IgD-negative memory B cell (primary cell): ENCODE data around the gene NOL4L. TPM values are rescaled to one million over a fixed set of nuclear protein-coding genes. Genes with fewer than 3 reads are reported as not detected.

Experiments used
- H3K27ac Mint-ChIP-seq, 3 donors: one replicate each; pipeline ENCODE4 v1.8.0; 2020 to 2022; ENCODE audit warnings: mild to moderate bottlenecking in 3 of 3, mixed read lengths in 3 of 3, moderate library complexity in 1 of 3
- H3K27me3 Mint-ChIP-seq: one replicate; pipeline ENCODE4 v1.8.0; 2021; ENCODE audit warnings: mixed read lengths
- H3K36me3 Mint-ChIP-seq: one replicate; pipeline ENCODE4 v1.8.0; 2020; ENCODE audit warnings: mild to moderate bottlenecking, mixed read lengths
- H3K4me1 Mint-ChIP-seq, 3 donors: one replicate each; pipeline ENCODE4 v1.8.0; 2020 to 2022; ENCODE audit warnings: mixed read lengths in 3 of 3, mild to moderate bottlenecking in 1 of 3
- H3K4me3 Mint-ChIP-seq, 4 donors: one replicate each; pipeline ENCODE4 v1.8.0; 2020 to 2022; ENCODE audit warnings: mild to moderate bottlenecking in 4 of 4, mixed read lengths in 4 of 4, moderate library complexity in 3 of 4
- H3K9me3 Mint-ChIP-seq, 3 donors: one replicate each; pipeline ENCODE4 v1.8.0; 2020 to 2021; ENCODE audit warnings: mixed read lengths in 3 of 3, mild to moderate bottlenecking in 1 of 3
- polyA plus RNA-seq: library from polyadenylated mRNA; unstranded; fragments of 300-500 nt; fragmentation: Illumina TruSeq; gene quantifications from one replicate; pipeline ENCODE4 v1.2.3, GENCODE V29; 2021

The NOL4L gene
- polyA plus RNA-seq, 1 donor from 2014 or later: 7.3 TPM

DNA sequence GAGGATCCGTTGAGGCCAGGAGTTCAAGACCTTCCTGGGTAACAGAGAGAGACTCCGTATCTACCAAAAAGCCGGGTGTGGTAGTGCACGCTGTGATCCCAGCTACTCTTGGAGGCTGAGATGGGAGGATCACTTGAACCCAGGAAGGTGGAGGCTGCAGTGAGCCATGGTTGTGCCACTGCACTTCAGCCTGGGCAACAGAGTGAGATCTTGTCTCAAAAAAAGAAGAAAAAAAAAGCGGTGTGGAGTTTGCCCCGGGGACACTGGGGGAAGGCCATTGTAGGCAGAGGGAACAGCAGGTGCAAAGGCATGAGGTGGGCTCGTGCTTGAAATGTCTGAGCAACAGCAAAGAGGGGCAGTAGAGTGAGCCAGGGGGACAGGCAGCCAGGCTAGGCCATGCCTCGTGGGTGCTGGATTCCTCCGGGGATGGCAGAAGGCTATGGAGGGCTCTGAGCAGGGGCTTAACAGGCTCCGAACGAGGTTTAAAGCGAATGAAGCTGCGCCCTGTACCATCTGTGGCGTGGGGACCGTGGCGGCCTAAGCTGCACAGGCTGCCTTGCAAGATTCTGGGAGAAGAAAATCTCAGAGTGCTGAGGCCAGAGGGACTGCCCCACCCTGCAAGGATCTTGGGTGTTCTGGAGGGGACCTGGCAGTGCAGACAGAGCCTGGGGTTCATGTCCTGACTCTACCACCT lies 36.9 kb upstream of the NOL4L start:
- Mint-ChIP-seq H3K27ac (peak overlapping the region in 1 of 3 donors; percentile 74), H3K4me1 (peaks cover 0 to 6% (median 0%) of the 10 kb centered on the region in 3 donors), H3K4me3 (no peak overlapping the region), H3K27me3 (peaks cover 5% of the 10 kb centered on the region), H3K36me3 (no peaks in the 10 kb centered on the region), H3K9me3 (no peaks in the 10 kb centered on the region)

DNA sequence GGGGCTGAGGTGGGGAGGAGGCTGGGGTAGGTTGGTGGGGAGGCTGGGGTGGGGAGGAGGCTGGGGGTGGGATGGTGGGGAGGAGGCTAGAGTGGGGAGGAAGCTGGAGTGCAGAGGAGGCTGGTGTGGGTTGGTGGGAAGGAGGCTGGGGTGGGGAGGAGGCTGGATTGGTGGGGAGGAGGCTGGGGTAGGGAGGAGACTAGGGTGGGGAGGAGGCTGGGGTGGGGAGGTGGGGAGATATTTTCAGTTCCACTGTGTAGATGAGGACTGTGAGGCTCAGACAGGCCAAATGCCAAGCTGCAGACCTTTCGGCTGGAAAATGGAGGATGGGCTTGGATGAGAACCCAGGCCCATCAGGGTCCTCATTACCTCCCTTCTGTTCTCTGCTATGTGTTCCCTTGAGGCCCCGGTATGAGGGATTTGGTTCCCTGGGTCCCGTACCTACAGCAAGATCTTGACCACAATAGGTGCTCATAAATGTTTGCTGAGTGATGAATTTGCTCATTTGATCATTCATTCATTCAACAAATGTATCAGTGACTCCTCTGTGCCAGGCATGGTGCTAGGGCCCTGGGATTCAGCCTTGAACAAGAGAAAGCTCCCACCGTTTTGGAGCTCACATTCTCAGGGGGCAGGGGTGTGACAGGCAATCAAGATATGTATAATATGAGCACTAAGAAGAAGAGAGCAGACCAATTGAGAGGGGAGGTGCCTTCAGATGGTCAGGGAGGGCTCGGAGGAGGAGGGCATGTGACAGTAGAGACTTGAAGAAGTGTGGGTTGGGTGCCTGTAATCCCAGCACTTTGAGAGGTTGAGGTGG lies 36.1 kb upstream of the NOL4L start:
- Mint-ChIP-seq H3K27me3 (peaks cover 5% of the 10 kb centered on the region), H3K4me3 (no peak overlapping the region), H3K27ac (peak overlapping the region in 1 of 3 donors; percentile 74), H3K9me3 (no peaks in the 10 kb centered on the region), H3K36me3 (no peaks in the 10 kb centered on the region), H3K4me1 (peaks cover 0 to 6% (median 0%) of the 10 kb centered on the region in 3 donors)

DNA sequence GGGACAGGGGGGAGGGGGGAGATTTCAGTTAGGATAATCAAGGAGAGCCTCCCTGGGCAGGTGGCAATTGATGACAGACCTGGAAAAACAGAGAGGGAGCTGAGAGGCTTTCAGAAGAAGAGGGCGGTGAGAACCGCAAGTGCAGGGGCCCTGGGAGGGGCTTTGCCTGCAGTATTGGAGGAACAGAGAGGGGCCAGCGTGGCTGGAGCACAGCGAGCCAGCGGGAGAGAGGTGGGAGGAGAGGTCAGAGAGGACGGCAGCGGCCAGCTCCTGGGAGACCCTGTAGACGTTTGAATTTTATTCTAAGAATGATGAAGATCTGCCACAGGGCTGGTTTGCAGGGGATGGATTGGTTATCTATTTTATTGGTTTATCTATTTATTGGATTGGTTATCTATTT lies 34.5 kb upstream of the NOL4L start:
- H3K27ac Mint-ChIP-seq: no peak overlapping the region
- H3K4me3 Mint-ChIP-seq: peak overlapping the region in 1 of 4 donors; percentile 34
- peaks cover 0 to 6% (median 0%) of the 10 kb centered on the region in 3 donors for H3K4me1 Mint-ChIP-seq
- no peaks in the 10 kb centered on the region for H3K9me3 Mint-ChIP-seq
- peaks cover 4% of the 10 kb centered on the region for H3K27me3 Mint-ChIP-seq
- H3K36me3 Mint-ChIP-seq: no peaks in the 10 kb centered on the region

DNA sequence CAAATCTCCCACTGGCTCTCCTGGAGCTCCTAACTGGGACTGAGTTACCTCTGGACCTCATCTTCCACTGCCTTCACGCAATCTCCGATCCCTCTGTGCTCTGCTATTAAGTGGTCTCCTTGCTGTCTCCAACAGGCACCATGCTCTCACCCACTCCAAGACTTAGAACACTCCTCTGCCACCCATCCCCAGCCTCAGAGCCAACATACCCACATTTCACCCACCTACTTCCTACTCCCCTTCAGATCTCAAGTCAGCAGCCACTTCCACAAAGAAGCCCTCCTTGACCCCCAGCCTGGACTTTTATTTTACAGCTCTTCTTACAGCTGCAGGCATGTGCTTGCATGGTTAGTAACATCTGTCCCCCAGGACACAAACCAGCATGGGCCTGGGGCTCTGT lies 29.6 kb upstream of the NOL4L start:
- H3K4me1 Mint-ChIP-seq: peaks cover 0 to 2% (median 2%) of the 10 kb centered on the region in 3 donors
- peaks cover 0 to 2% (median 0%) of the 10 kb centered on the region in 3 donors for H3K9me3 Mint-ChIP-seq
- H3K27ac Mint-ChIP-seq: no peak overlapping the region
- H3K27me3 Mint-ChIP-seq: peaks cover 13% of the 10 kb centered on the region
- peak overlapping the region in 1 of 4 donors; percentile 52 for H3K4me3 Mint-ChIP-seq
- no peaks in the 10 kb centered on the region for H3K36me3 Mint-ChIP-seq

DNA sequence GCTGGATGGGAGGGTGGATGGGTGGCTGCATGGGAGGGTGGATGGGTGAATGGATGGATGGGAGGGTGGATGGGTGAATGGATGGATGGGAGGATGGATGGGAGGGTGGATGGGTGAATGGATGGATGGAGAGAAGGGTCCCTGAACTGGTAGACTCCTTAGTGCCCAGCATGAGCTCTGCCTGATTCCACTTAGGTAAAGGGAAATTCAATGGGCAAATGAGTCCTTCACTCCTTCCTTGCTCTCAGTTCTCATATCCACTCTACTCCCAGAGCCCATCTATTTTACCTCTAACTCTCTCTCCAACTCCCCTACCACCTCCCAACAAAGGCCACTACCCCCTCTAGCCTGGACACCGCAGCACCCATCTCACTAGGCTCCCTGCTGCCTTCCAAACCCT lies 29.2 kb upstream of the NOL4L start:
- peaks cover 14% of the 10 kb centered on the region for H3K27me3 Mint-ChIP-seq
- no peaks in the 10 kb centered on the region for H3K36me3 Mint-ChIP-seq
- peaks cover 0 to 2% (median 0%) of the 10 kb centered on the region in 3 donors for H3K9me3 Mint-ChIP-seq
- H3K4me1 Mint-ChIP-seq: peaks cover 0 to 2% (median 2%) of the 10 kb centered on the region in 3 donors
- H3K4me3 Mint-ChIP-seq: no peak overlapping the region
- no peak overlapping the region for H3K27ac Mint-ChIP-seq

DNA sequence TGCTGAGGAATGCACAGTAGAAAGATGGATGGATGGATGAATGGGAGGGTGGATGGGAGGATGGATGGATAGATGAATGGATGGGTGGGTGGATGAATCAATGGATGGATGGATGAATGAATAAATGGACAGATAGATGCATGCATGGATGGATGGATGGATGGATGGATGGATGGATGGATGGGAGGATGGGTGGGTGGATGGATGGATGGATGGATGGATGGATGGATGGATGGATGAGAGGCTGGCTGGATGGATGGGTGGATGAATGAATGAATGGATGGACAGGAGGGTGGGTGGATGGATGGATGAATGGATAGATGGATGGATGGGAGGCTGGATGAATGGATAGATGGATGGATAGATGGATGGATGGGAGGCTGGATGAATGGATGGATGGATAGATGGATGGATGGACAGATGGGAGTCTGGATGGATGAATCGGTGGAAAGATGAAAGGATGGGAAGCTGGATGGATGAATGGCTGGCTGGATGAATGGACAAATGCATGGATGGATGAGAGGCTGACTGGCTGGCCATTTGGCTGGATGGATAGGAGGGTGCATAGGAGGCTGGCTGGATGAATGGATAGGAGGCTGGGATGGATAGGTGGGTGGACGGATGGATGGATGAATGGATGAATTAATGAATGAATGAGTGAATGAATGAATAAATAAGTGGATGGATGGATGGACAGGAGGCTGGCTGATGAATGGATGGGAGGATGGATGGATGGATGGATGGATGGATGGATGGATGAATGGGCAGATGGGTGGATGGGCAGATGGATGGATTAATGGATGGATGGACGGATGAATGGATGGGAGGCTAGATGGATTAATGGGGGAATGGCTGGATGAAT lies 28.3 kb upstream of the NOL4L start:
- Mint-ChIP-seq H3K9me3 (peaks cover 0 to 2% (median 0%) of the 10 kb centered on the region in 3 donors), H3K4me3 (peak overlapping the region in 1 of 4 donors; percentile 35), H3K27ac (no peak overlapping the region)

DNA sequence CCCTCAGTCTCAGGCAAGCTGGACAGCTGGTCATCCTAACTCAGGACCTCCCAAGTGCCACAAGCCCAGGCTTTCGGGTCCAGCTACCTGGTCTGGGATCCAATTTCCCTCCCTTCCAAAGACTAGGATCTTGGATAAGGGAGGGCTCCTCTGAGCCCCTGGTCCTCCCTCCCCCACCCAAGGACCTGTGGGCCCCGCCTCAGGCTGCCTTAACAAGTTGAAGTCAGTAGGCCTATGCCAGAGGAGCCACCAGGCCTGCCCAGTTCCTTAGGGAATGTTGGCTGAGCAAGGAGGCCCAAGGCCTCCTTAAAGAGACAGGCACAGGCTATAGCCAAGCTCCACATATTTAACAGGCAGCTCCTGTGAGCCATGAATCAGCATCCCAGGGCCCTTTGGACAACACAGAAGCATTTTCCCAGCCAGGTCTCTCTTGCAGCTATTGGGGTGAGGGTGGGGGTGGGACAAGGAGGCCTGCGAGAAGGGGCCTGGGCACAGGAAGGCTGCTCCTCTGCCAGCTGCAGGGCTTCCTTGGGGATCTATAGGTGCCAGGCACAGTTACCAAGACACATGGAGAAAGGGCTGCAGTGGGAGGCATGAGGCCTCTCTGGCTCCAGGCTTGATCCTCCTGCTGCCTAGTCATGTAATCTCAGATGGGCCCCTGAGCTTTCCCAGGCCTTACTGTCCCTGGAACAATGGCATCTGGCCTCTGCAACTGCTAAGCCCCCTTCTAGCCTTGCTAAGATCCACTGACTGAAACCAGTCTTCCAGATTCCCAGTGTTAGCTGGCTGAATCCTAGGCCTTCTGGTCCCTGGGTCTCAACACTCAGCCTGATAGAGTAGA lies 27.4 kb upstream of the NOL4L start:
- no peak overlapping the region for H3K27ac Mint-ChIP-seq
- peaks cover 0 to 6% (median 2%) of the 10 kb centered on the region in 3 donors for H3K4me1 Mint-ChIP-seq

More for the DNA sequence above, 28.3 kb upstream of the NOL4L start:
- peaks cover 19% of the 10 kb centered on the region for H3K27me3 Mint-ChIP-seq
- H3K36me3 Mint-ChIP-seq: no peaks in the 10 kb centered on the region
- peaks cover 0 to 6% (median 2%) of the 10 kb centered on the region in 3 donors for H3K4me1 Mint-ChIP-seq

DNA sequence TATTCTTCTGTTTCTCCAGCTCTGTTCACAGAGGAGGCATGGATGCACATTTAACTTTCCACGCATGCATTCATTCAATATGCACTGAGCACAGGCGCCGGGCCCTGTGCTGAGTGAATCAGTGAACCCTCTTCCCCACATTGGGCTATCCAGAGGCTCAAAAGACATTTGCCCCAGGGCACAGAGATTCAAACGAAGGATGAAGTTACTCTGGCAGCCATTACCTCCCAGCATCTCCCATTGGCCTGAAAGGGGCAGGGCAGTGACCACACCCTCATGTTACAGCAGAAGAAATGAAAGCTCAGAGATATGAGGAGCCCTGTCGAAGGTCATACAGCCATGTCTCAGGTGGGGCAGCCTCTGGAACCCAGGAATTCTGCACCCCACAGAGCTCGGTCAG lies 26.7 kb upstream of the NOL4L start:
- Mint-ChIP-seq H3K36me3 (no peaks in the 10 kb centered on the region), H3K27ac (no peak overlapping the region), H3K4me1 (peaks cover 0 to 6% (median 2%) of the 10 kb centered on the region in 3 donors), H3K4me3 (no peak overlapping the region), H3K9me3 (peaks cover 0 to 2% (median 0%) of the 10 kb centered on the region in 3 donors), H3K27me3 (peaks cover 18% of the 10 kb centered on the region)

More for the DNA sequence above, 27.4 kb upstream of the NOL4L start:
- Mint-ChIP-seq H3K9me3 (peaks cover 0 to 2% (median 0%) of the 10 kb centered on the region in 3 donors), H3K4me3 (no peak overlapping the region), H3K36me3 (no peaks in the 10 kb centered on the region), H3K27me3 (peaks cover 20% of the 10 kb centered on the region)

DNA sequence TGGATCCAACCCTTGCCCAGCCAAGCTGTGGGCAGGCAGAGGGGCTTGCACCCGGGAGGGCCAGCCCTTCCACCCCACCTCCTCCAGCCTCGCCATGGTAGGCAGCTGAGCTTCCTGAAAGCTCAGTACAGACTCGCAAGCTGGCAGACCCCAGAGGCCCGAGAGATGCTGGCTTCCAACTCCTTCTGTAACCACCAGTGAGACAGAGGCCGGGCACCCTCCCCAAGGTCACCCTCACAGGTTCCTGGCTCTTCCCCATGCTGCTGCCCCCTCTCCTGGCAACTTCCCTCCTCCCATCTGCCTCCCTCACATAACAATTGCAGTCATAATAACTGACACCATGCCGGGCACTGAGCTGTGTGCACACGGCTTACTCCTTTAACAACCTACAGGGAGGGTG lies 26.2 kb upstream of the NOL4L start:
- Mint-ChIP-seq H3K27me3 (peaks cover 18% of the 10 kb centered on the region), H3K27ac (peak overlapping the region in 1 of 3 donors; percentile 69), H3K9me3 (peaks cover 0 to 2% (median 0%) of the 10 kb centered on the region in 3 donors), H3K36me3 (no peaks in the 10 kb centered on the region), H3K4me1 (peaks cover 0 to 6% (median 2%) of the 10 kb centered on the region in 3 donors), H3K4me3 (no peak overlapping the region)

DNA sequence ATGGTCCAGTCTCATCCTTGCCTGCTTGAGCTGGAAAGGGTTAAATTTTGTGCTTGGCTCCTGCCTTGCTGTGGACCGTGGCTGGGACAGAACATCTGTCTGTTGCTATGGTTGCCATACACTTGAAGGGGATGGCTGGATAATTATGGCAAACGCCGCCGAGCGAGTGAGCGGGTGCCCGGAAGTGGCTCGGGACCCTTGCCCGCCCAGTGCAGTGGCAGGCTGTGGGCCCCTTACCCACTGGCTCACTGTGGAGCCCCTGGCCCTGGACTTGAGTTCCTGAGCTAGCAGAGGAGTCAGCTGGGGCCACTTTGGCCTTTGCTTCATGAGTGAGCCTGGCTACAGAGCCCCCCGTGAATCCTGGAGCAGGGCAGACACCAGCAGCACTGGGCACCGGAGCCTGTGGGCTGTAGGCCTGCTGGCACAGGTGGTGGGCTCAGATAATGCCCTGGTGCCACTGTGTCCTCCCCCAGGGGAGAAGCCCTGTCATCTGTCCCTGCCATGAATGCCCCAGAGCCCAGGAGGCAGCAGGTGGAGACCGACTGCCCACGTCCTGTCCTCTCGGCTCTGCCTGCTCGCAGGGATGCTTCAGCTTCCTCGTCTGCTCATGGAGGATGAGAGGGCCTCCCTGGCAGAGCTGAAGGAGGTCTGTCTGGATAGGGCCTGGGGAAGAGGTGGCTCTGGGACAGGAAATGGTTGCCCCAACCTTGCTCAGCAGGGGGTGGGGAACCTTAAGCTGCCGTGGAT lies 25.5 kb upstream of the NOL4L start:
- Mint-ChIP-seq H3K9me3 (peaks cover 0 to 2% (median 0%) of the 10 kb centered on the region in 3 donors), H3K36me3 (no peaks in the 10 kb centered on the region), H3K4me3 (no peak overlapping the region), H3K27me3 (peaks cover 18% of the 10 kb centered on the region), H3K4me1 (peaks cover 0 to 6% (median 2%) of the 10 kb centered on the region in 3 donors), H3K27ac (no peak overlapping the region)

DNA sequence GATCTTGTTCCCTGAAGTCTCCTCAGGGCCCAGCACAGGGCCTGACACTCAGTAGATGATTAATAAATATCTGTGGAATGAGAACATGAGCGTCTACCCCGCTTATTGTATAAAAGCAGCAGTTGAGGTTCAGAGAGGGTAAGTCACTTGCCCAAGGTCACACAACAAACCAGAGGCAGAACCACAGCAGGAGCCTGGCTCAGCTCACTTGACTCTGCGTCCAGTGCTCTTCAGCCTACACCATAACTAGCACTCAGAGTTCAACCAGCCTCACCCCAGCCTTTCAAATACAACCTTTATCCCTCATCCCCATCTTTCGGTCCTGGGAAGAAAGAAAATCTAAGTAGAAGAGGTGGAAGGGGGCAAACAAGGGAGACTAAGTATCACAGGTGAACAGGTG lies 24.9 kb upstream of the NOL4L start:
- H3K4me1 Mint-ChIP-seq: peaks cover 0 to 8% (median 2%) of the 10 kb centered on the region in 3 donors
- peaks cover 18% of the 10 kb centered on the region for H3K27me3 Mint-ChIP-seq
- H3K4me3 Mint-ChIP-seq: no peak overlapping the region
- H3K9me3 Mint-ChIP-seq: peaks cover 0 to 2% (median 0%) of the 10 kb centered on the region in 3 donors
- H3K27ac Mint-ChIP-seq: no peak overlapping the region
- no peaks in the 10 kb centered on the region for H3K36me3 Mint-ChIP-seq

DNA sequence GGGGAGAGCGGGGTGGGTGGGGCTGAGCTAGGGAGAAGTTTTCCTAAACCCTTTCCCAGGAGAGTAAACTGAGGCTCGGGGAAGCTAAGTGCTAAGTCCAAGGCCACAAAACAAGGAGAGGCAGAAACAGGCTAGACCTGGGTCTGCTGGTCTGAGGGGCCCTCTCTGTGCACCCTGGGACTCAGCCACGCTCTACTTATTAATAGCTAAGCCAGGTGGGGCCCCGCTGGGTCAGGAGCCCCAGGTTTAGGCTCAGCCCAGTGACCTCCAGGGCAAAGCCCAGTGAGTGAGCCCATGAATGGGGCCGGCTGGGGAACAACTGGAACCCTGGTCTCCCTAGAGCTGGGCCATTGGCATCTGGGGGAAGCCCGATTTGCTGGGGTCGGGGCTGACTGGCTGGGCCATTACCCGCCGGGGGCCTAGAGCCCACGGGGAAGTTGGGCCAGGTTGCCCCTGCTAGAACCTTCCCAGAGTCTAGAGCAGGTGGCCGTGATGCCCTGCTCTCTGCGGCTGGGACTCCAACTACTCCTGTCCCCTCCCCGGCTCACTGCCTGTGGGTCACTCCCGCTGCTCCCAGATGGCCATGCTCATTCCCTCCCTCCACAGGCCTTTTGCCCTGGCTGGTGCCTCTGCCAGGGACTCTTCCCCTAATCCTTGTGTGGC lies 24.1 kb upstream of the NOL4L start:
- no peak overlapping the region for H3K27ac Mint-ChIP-seq
- H3K4me1 Mint-ChIP-seq: peaks cover 5 to 14% (median 8%) of the 10 kb centered on the region in 3 donors

DNA sequence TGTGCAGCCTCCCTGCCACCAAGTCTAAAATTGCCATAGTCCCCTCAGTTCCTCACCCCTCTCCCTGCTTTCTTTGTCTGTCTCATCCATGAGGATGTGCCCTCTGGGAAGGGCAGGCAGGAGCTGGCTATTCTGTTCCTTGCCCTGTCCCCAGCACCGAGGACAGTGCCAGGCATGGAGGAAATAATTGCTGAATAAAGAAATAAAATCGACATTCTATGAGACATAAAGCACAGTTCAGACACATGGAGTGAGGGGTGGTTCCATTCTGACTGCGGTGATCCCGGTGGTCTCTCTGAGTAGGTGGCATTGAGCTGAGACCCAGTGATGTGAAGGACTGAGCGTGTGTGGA lies 23.5 kb upstream of the NOL4L start:
- Mint-ChIP-seq H3K27me3 (peaks cover 18% of the 10 kb centered on the region), H3K9me3 (peaks cover 0 to 2% (median 0%) of the 10 kb centered on the region in 3 donors), H3K4me1 (peaks cover 7 to 20% (median 13%) of the 10 kb centered on the region in 3 donors), H3K27ac (peak overlapping the region in 1 of 3 donors; percentile 9), H3K36me3 (no peaks in the 10 kb centered on the region), H3K4me3 (no peak overlapping the region)

More for the DNA sequence above, 24.1 kb upstream of the NOL4L start:
- H3K4me3 Mint-ChIP-seq: no peak overlapping the region
- H3K27me3 Mint-ChIP-seq: peaks cover 18% of the 10 kb centered on the region
- H3K9me3 Mint-ChIP-seq: peaks cover 0 to 2% (median 0%) of the 10 kb centered on the region in 3 donors
- H3K36me3 Mint-ChIP-seq: no peaks in the 10 kb centered on the region
